T-helper 2 cell (primary cell): ENCODE data around the gene DHRS11.

Experiments
- DNase-seq, 5 experiments: peaks; one replicate each; pipeline versions ENCODE4 v3.0.0 to v3.0.0-alpha.2; 2012 to 2022

DHRS11 gene

GRCh38 chr17:36616061-36617029, 24.7 kb downstream of the DHRS11 start:
- no peak for DNase-seq

GRCh38 chr17:36617773-36618172, 26.1 kb downstream of the DHRS11 start:
- DNase-seq, result no peak

- DNase-seq, result no peak
These were observed 31.6 kb downstream of the DHRS11 start for GRCh38 chr17:36623281-36623680.

GRCh38 chr17:36625188-36625587, 33.5 kb downstream of the DHRS11 start:
- no peak for DNase-seq

- DNase-seq, result no peak
These were observed 35.4 kb downstream of the DHRS11 start for GRCh38 chr17:36627101-36627500.

- DNase-seq, result no peak
These were observed 36.9 kb downstream of the DHRS11 start for GRCh38 chr17:36628576-36628975.

- DNase-seq, result peak; percentile 47 to 75 (median 65)
These were observed 37.7 kb downstream of the DHRS11 start for GRCh38 chr17:36629252-36629847.

GRCh38 chr17:36629970-36630502, 38.4 kb downstream of the DHRS11 start:
- DNase-seq, result no peak

GRCh38 chr17:36631022-36631421, 39.3 kb downstream of the DHRS11 start:
- no peak for DNase-seq

GRCh38 chr17:36632916-36633771, 41.5 kb downstream of the DHRS11 start:
- DNase-seq, result no peak

GRCh38 chr17:36640346-36640745, 48.7 kb downstream of the DHRS11 start:
- DNase-seq, result no peak

- no peak for DNase-seq
These were observed 49.2 kb downstream of the DHRS11 start for GRCh38 chr17:36640836-36641235.

GRCh38 chr17:36641331-36641876, 49.7 kb downstream of the DHRS11 start:
- DNase-seq, result no peak

- DNase-seq, result no peak
These were observed 50.5 kb downstream of the DHRS11 start for GRCh38 chr17:36641877-36642845.

- no peak for DNase-seq
These were observed 51.5 kb downstream of the DHRS11 start for GRCh38 chr17:36643086-36643685.

GRCh38 chr17:36645422-36645821, 53.7 kb downstream of the DHRS11 start:
- no peak for DNase-seq

GRCh38 chr17:36647636-36648035, 56.0 kb downstream of the DHRS11 start:
- DNase-seq, result no peak

- DNase-seq, result no peak
These were observed 58.6 kb downstream of the DHRS11 start for GRCh38 chr17:36650096-36650775.
